SK-N-SH (cell line): ENCODE measurements around the gene LPCAT3. TPM values are rescaled to one million over a fixed set of nuclear protein-coding genes. Genes with fewer than 3 reads are reported as not detected.

Experiments
- CTCF ChIA-PET: fragments of 300-600, 350-600 bp; formaldehyde crosslinking; extraction: SDS; loops from one replicate; lab custom pipeline; 2021; lab: Yijun Ruan, JAX
- POLR2A ChIA-PET: fragments of 350-600 bp; sonication (Branson Sonifier 250); formaldehyde crosslinking; extraction: SDS; loops from one replicate; lab custom pipeline; 2020; ENCODE audit warnings: antibody characterized with exemption, inconsistent platforms; lab: Yijun Ruan, JAX
- DNase-seq: peaks from one replicate; pipeline ENCODE4 v3.0.0; 2012
- H2AFZ ChIP-seq: fragments of 200-600 bp; sonication (generic); 2 replicates; pipeline ENCODE4 v1.8.1; 2016; ENCODE audit warnings: antibody characterized with exemption, mild to moderate bottlenecking, low read depth
- H3F3A ChIP-seq: fragments of 200-600 bp; sonication (generic); replicated peaks from 2 replicates; pipeline ENCODE3; 2016; ENCODE audit warnings: antibody characterized with exemption, mild to moderate bottlenecking; ENCODE audit not compliant: insufficient read depth
- H3K27ac ChIP-seq, 2 experiments: fragments of 200-500 bp in 1 of 2; fragments of 200-600 bp in 1 of 2; sonication (Bioruptor generic) in 1 of 2; sonication (generic), shearing (Covaris generic) in 1 of 2; 2 replicates each; pipeline versions ENCODE4 v1.5.1 to v1.6.1; 2014 to 2016; ENCODE audit warnings: low read depth in 2 of 2, inconsistent platforms in 1 of 2, low read length in 1 of 2, mild to moderate bottlenecking in 1 of 2, mixed read lengths in 1 of 2
- H3K27me3 ChIP-seq: fragments of 200-600 bp; sonication (generic), shearing (Covaris generic); 2 replicates; pipeline ENCODE4 v1.6.1; 2016; ENCODE audit warnings: mixed run types; ENCODE audit not compliant: insufficient read depth
- H3K36me3 ChIP-seq, 2 experiments: fragments of 200-500 bp in 1 of 2; fragments of 200-600 bp in 1 of 2; sonication (Bioruptor generic) in 1 of 2; sonication (generic) in 1 of 2; replicated peaks in 1 of 2; 2 replicates each; pipeline versions ENCODE3 to v1.5.1; 2014 to 2016; ENCODE audit warnings: low read length in 1 of 2, mild to moderate bottlenecking in 1 of 2; ENCODE audit not compliant: insufficient read depth in 2 of 2, control insufficient read depth in 1 of 2
- H3K4me1 ChIP-seq, 2 experiments: fragments of 200-500 bp in 1 of 2; fragments of 200-600 bp in 1 of 2; sonication (Bioruptor generic) in 1 of 2; sonication (generic), shearing (Covaris generic) in 1 of 2; 2 replicates each; pipeline versions ENCODE4 v1.5.1 to v1.6.1; 2014 to 2016; ENCODE audit warnings: low read depth in 1 of 2, low read length in 1 of 2, mixed run types in 1 of 2; ENCODE audit not compliant: insufficient read depth in 2 of 2, control insufficient read depth in 1 of 2
- H3K4me2 ChIP-seq: fragments of 200-600 bp; sonication (generic), shearing (Covaris generic); 2 replicates; pipeline ENCODE4 v1.6.1; 2017; ENCODE audit warnings: mixed run types
- H3K4me3 ChIP-seq, 2 experiments: fragments of 200-500 bp in 1 of 2; fragments of 200-600 bp in 1 of 2; sonication (Bioruptor generic) in 1 of 2; sonication (generic), shearing (Covaris generic) in 1 of 2; 2 replicates each; pipeline versions ENCODE4 v1.5.1 to v1.8.1; 2014 to 2016; ENCODE audit warnings: low read depth in 2 of 2, inconsistent platforms in 1 of 2, low read length in 1 of 2, mild to moderate bottlenecking in 1 of 2, mixed read lengths in 1 of 2, moderate library complexity in 1 of 2
- H3K79me2 ChIP-seq: fragments of 200-600 bp; sonication (generic); 2 replicates; pipeline ENCODE4 v1.8.1; 2017; ENCODE audit warnings: mild to moderate bottlenecking; ENCODE audit not compliant: insufficient read depth
- H3K9ac ChIP-seq: fragments of 200-600 bp; sonication (generic); 2 replicates; pipeline ENCODE4 v1.6.1; 2017; ENCODE audit warnings: mixed run types
- H3K9me2 ChIP-seq: fragments of 200-600 bp; sonication (generic); 2 replicates; pipeline ENCODE4 v1.6.1; 2017; ENCODE audit warnings: mixed run types
- H3K9me3 ChIP-seq: fragments of 200-600 bp; sonication (generic); 2 replicates; pipeline ENCODE4 v1.6.1; 2017; ENCODE audit warnings: mixed run types, mild to moderate bottlenecking, moderate library complexity
- H4K20me1 ChIP-seq: fragments of 200-600 bp; sonication (generic); 2 replicates; pipeline ENCODE4 v1.6.1; 2017; ENCODE audit warnings: mild to moderate bottlenecking, mixed run types; ENCODE audit not compliant: insufficient read depth
- GATA2 ChIP-seq: sonication (generic); formaldehyde crosslinking; IDR thresholded peaks from 2 replicates; pipeline ENCODE4 v1.5.0; 2020; ENCODE audit warnings: mild to moderate bottlenecking, missing genetic modification reagents
- JUND ChIP-seq: IDR thresholded peaks from 2 replicates; pipeline ENCODE4 v1.4.0; 2012
- MAX ChIP-seq: IDR thresholded peaks from 2 replicates; pipeline ENCODE4 v1.4.0; 2012; ENCODE audit warnings: low read depth
- MEF2A ChIP-seq: IDR thresholded peaks from 2 replicates; pipeline ENCODE4 v1.4.0; 2012; ENCODE audit warnings: low read depth, borderline replicate concordance
- RAD21 ChIP-seq: IDR thresholded peaks from 2 replicates; pipeline ENCODE4 v1.6.1; 2012; ENCODE audit warnings: mild to moderate bottlenecking, low read length
- SIN3A ChIP-seq: IDR thresholded peaks from 2 replicates; pipeline ENCODE4 v1.6.1; 2012; ENCODE audit warnings: low read depth, mild to moderate bottlenecking, low read length, moderate library complexity, borderline replicate concordance
- WGBS: methylation state at CpG from one replicate; pipeline ENCODE4 v1.1.6; 2017; ENCODE audit warnings: low lambda C conversion rate; 5-methylcytosine and 5-hydroxymethylcytosine counted together
- polyA plus RNA-seq, 3 experiments: library from polyadenylated mRNA; depleted of rRNA; stranded (reverse); fragments of >200 nt; gene quantifications; 2 replicates each; pipeline ENCODE4 v1.2.3, GENCODE V29; 2012
- TF ChIP-seq, protein P1 (sequence below): fragments of 150-350 bp; IDR thresholded peaks from 2 replicates; pipeline ENCODE4 v1.6.1; 2017; ENCODE audit warnings: antibody characterized with exemption, low read length, low read depth, borderline replicate concordance

Gene LPCAT3
- polyA plus RNA-seq, 1 of the 3 experiments (the other 2 are of a cell fraction): 23.8 TPM

GRCh38 chr12:6934110-6934509 is 84.2 kb downstream of the LPCAT3 start (continued):
- no peak for TF ChIP-seq SIN3A

GRCh38 chr12:6932766-6933165 is 85.5 kb downstream of the LPCAT3 start:
- peaks cover 79% of the 10 kb centered on the region for H3K79me2 ChIP-seq
- WGBS: 93% methylated on average over 1 of the region's 1 CpG
- H4K20me1 ChIP-seq: peaks cover 57% of the 10 kb centered on the region
- peaks cover 42 to 58% of the 10 kb centered on the region in 2 experiments for H3K36me3 ChIP-seq
- no peaks in the 10 kb centered on the region for H3K27me3 ChIP-seq
- H3K27ac ChIP-seq: peak overlapping the region in 1 of 2 experiments; percentile 15; a peak in 1 of 4 replicates
- peaks cover 11 to 20% of the 10 kb centered on the region in 2 experiments for H3K4me1 ChIP-seq
- H3K9me3 ChIP-seq: no peaks in the 10 kb centered on the region
- H2AFZ ChIP-seq: no peak overlapping the region
- POLR2A ChIA-PET: interaction anchor here (1.2 to 2.2 kb wide), 2 partner anchors 11 kb away, joined by 3 to 8 read pairs; partner anchors contain the start of genes C12orf57 and RNU7-1
- no peak overlapping the region for H3K4me2 ChIP-seq
- no peak for TF ChIP-seq JUND
- no peak for TF ChIP-seq GATA2 (CRISPR knock-in tag)
- TF ChIP-seq MEF2A: no peak
- CTCF ChIA-PET: interaction anchor here (0.9 to 9.2 kb wide), 3 partner anchors 9 to 60 kb away, joined by 3 to 134 read pairs (median 33); partner anchors contain the start of genes C12orf57 and RNU7-1
- no peaks in the 10 kb centered on the region for H3K9me2 ChIP-seq
- H3K9ac ChIP-seq: no peak overlapping the region; the same call in 1 of the 2 replicates
- H3F3A ChIP-seq: peaks cover 23% of the 10 kb centered on the region
- H3K4me3 ChIP-seq: no peak overlapping the region
- no peak for DNase-seq

- Histone ChIP-seq H3K4me1 (peaks cover 33 to 34% of the 10 kb centered on the region in 2 experiments), H3K9ac (peak overlapping the region; percentile 94), H3F3A (peaks cover 34% of the 10 kb centered on the region), H3K79me2 (peaks cover 83% of the 10 kb centered on the region), H3K4me2 (peak overlapping the region; percentile 95), H3K4me3 (peak overlapping the region; percentile 82 to 87), H3K27me3 (no peaks in the 10 kb centered on the region), H3K36me3 (peaks cover 21 to 39% of the 10 kb centered on the region in 2 experiments), H4K20me1 (peaks cover 57% of the 10 kb centered on the region), H3K27ac (peak overlapping the region; percentile 50 to 76; a peak in 3 of 4 replicates), H3K9me2 (no peaks in the 10 kb centered on the region), H3K9me3 (no peaks in the 10 kb centered on the region), H2AFZ (no peak overlapping the region)
- 66% methylated on average over 7 of the region's 7 CpGs for WGBS
- TF ChIP-seq RAD21 (no peak), MAX (no peak)
- TF ChIP-seq, protein P1, sequence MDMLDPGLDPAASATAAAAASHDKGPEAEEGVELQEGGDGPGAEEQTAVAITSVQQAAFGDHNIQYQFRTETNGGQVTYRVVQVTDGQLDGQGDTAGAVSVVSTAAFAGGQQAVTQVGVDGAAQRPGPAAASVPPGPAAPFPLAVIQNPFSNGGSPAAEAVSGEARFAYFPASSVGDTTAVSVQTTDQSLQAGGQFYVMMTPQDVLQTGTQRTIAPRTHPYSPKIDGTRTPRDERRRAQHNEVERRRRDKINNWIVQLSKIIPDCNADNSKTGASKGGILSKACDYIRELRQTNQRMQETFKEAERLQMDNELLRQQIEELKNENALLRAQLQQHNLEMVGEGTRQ: no peak
- ChIA-PET POLR2A (interaction anchor here (1.0 to 7.3 kb wide), 5 partner anchors 8 to 57 kb away, joined by 3 to 82 read pairs (median 4); partner anchors contain the start of genes C12orf57, ENO2, RNU7-1 and SPSB2), CTCF (interaction anchor here (1.5 to 6.7 kb wide), 4 partner anchors 8 to 60 kb away, joined by 3 to 33 read pairs (median 12); partner anchors contain the start of genes C12orf57 and RNU7-1)
- DNase-seq: no peak
Measured at GRCh38 chr12:6929466-6930452, 88.5 kb downstream of the LPCAT3 start.
